Measurements from ENCODE around the gene PRELID1.

GRCh38 chr5:177311392-177311722 is 7.8 kb downstream of the PRELID1 start:
- TF ChIP-seq CTCF (IDR thresholded peaks at IDR 0.05; ENCODE audit: low read depth, low read length), result no peak
- no peak for TF ChIP-seq POLR2A (IDR thresholded peaks at IDR 0.05; ENCODE audit: extremely low read depth, insufficient read length)
